HG02610 (cell line): ENCODE data around the gene KNTC1.
"Not testable (repeated sequence)": the region's sequence is repeated elsewhere in the genome, so short reads cannot be mapped to it uniquely, and the experiment has no call there.

Source experiments
- ATAC-seq: cut with Tn5 transposase; IDR thresholded peaks from one replicate; pipeline ENCODE4 v1.9.1; 2021; ENCODE audit warnings: mild to moderate bottlenecking, moderate library complexity; ENCODE audit not compliant: unreplicated experiment

KNTC1 gene

GRCh38 chr12:122506393-122506938 is 20.6 kb upstream of the KNTC1 start:
- no peak for ATAC-seq

GRCh38 chr12:122508163-122508562 is 18.9 kb upstream of the KNTC1 start:
- no peak for ATAC-seq

GRCh38 chr12:122513028-122513427 is 14.0 kb upstream of the KNTC1 start:
- ATAC-seq = not testable (repeated sequence)

DNA sequence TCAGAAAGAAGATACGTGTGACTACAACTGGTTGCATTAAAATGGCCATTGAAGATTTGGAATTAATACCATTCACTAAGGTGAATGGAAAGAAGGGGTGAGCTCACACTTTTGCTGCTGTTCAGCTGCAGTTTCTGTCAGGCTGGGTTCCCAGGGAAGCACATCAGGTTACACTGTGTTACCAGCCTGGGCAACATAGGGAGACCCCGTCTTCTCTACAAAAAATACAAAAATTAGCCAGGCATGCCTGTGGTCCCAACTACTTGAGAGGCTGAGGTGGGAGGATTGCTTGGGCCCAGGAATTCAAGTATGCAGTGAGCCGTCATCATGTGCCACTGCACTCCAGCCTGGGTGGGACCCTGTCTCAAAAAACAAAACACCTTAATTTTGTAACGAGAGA is 13.4 kb upstream of the KNTC1 start:
- ATAC-seq = no peak

DNA sequence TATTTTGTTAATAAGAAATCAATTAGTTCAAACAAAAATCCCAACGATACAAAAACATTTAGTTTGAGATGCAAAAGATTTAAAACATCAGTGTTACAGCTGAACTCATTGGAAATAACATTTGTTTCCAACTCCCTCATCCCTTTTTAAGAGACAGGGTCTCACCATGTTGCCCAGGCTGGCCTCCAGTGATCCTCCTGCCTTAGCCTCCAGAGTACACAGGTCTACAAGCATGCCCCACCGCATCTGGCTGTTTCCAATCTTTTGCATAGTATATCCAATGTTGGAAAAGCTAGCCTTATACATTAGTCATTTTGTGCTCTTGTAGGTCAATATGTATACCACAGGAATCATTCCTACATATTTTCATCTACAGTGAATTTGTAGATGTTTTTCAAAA is 11.8 kb upstream of the KNTC1 start:
- ATAC-seq = no peak

GRCh38 chr12:122516544-122517361 is 10.3 kb upstream of the KNTC1 start:
- no peak for ATAC-seq

- no peak for ATAC-seq
These were observed 9.2 kb upstream of the KNTC1 start for GRCh38 chr12:122517877-122518276.

DNA sequence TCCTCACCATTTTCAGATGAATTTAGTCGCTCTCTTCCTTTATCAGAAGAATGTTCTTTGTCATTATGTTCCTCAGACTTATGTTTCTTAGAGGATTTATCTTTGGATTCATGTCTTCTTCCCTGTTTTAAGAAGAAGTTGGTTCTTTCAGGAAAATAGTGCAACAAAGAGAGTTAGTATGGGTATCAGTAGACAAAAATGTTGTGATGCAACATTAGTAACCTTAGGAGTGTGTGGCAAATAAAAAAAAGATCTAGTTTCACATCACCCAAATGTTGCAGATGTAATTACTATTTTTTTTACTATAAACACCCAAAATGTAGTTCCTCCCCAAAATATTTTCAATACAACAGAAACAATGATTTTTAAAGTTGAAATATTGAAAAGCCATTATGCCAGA is 8.1 kb upstream of the KNTC1 start:
- ATAC-seq = no peak

- ATAC-seq = no peak
These were observed 7.6 kb upstream of the KNTC1 start for GRCh38 chr12:122519418-122519817.

DNA sequence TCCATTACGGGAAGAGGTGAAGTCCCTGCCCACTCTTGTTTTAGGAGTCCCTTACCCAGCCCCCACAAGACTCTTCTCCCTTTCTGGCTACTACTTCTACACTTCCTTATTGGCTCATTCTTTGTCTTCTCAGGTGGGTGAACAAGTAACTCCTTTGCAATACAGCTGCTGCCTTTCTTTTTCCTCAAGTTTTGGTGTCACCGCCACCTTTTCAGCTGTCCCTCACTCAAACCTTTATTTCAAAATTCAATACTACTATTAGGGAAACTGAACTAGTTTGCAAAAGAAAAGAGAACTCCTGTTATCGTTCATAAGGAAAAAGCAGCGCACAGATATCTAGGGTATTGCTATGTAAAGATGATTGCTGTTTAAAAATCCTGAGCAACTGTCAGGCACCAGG is 6.4 kb upstream of the KNTC1 start:
- ATAC-seq = no peak

- ATAC-seq = no peak
These were observed 3.8 kb upstream of the KNTC1 start for GRCh38 chr12:122523280-122523679.

GRCh38 chr12:122523846-122524718 is 3.0 kb upstream of the KNTC1 start:
- ATAC-seq = no peak

- no peak for ATAC-seq
These were observed 462 bp downstream of the KNTC1 start for GRCh38 chr12:122527478-122527944.

DNA sequence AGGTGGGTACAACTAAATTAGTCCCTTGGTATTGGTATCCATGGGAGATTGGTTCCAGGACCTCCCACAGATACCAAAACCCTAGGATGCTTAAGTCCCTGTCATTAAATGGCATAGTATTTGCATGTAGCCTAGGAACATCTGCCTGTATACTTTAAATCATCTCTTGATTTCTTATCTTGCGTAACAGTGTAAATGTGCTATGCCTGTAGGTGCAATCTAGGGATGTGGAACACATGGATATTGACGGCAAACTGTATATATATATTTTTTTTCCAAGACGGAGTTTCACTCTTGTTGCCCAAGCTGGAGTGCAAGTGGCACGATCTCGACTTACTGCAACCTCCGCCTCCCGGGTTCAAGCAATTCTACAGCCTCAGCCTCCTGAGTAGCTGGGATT is 1.5 kb downstream of the KNTC1 start:
- ATAC-seq = no peak

DNA sequence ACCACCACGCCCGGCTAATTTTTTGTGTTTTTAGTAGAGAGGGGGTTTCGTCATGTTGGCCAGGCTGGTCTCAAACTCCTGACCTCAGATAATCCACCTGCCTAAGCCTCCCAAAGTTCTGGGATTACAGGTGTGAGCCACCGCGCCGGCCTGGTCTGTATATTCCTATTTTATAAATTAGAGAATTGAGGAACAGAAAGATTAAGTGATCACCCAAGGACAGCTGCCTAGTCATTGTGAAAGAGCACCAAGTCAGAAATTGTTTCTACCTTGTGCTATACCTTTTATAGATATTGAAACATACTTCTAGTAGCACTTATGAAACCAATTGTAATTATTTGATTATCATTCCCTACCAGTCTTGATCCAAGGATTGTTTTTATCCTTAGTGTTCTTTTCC is 1.9 kb downstream of the KNTC1 start:
- ATAC-seq = no peak

DNA sequence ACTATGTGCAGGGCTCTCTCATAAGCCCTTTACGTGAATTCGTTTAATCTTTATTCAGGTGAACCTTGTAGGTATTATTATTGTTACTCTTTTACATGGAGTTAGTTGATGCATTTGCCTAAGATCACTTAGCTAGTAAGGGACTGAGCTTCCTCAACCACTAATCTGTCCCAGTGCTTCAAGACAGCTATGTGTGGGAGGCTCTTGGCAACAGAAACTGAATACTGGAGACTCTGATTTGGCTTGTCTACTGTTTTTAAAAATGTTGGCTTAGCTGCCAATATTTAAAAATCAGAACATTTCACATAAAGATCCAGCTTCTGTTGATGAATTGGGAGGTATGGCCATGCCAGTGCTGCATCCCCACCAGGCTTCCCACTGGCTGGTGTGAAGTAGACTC is 6.8 kb downstream of the KNTC1 start:
- no peak for ATAC-seq

DNA sequence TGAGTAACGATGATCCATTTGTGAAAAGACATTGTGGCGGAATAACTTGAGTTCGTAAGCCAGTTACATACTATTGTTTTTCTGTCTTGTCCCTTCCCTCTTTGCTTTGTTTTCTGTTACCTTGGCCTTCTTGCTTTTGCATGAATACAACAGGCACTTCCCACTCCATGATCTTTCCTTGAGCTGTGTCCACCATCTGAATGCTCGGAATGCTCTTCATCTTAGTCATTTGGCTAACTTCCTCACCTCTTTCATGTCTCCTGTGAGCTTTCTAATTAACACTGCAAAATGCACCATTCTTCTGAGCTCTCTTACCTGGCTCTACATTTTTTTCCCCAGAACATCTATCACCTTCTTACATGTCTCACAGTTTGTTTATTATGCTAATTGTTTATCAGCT is 10.0 kb downstream of the KNTC1 start:
- no peak for ATAC-seq

GRCh38 chr12:122538496-122538895 is 11.4 kb downstream of the KNTC1 start:
- no peak for ATAC-seq

GRCh38 chr12:122544537-122544936 is 17.5 kb downstream of the KNTC1 start:
- ATAC-seq = no peak

- ATAC-seq = no peak
These were observed 18.8 kb downstream of the KNTC1 start for GRCh38 chr12:122545855-122546254.

DNA sequence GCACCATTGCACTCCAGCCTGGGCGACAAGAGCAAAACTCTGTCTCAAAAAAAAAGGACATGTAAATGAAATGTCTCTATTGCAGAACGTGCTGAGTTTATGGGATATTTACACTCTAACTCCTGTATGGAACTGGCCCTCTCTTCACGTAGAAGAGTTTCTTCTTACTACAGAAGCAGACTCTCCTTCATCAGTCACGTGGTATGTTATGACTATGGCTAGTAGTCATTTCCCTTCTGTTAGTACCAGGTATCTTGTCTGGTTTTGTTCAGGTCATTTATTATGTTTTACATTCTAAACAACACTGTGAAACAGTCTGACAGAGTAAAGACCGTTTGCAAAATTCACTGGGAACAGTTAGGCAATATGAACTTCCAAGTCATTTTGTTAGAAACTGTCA is 20.3 kb downstream of the KNTC1 start:
- ATAC-seq = no peak
